Renal cortical epithelial cell (primary cell): Measurements from ENCODE around the gene PPFIA3. TPM values are rescaled to one million over a fixed set of nuclear protein-coding genes. Genes with fewer than 3 reads are reported as not detected.
"Not testable (repeated sequence)": the region's sequence is repeated elsewhere in the genome, so short reads cannot be mapped to it uniquely, and the experiment has no call there.

Experiments used
- DNase-seq: peaks from one replicate; pipeline ENCODE4 v3.0.0-alpha.2; 2011; ENCODE audit warnings: low read depth
- total RNA-seq: library from RNA; depleted of rRNA; stranded (reverse); fragments of >200 nt; gene quantifications from 2 replicates; pipeline ENCODE4 v1.2.3, GENCODE V29; 2014

The PPFIA3 gene
- total RNA-seq, 1 donor from 2014 or later = 2.6 TPM

GRCh38 chr19:49102303-49102702 lies 17.0 kb upstream of the PPFIA3 start:
- no peak for DNase-seq

GRCh38 chr19:49103331-49104085 lies 15.8 kb upstream of the PPFIA3 start:
- no peak for DNase-seq

DNA sequence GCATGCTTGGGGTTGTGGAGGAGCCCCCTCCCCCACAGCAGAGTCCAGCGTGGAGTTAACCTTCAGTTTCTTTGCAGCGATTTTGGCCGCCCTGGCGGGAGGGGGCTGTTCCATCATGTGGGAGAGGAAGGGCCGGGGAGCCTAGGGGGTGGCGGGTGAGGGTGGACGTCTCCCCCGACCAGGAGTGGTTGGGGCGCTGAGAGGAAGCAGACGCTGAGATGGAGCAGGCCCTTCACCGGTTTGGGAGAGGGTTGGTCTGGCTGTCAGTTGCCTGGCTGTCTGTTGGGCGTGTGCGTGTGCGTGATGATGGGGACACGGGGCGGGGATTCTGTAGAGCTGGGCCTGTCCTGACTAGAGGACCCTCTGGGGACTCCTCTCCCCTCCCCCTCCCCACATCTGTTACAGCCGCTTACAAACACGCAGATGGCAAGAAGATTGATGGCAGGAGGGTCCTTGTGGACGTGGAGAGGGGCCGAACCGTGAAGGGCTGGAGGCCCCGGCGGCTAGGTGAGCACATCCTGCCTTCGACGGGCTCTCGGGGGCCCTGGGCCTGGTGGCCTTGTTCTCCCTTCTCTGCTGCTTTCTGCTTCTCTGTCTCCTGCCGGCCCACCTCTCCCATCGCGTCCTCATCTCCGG lies 15.0 kb upstream of the PPFIA3 start:
- DNase-seq = no peak

GRCh38 chr19:49106648-49107135 lies 12.7 kb upstream of the PPFIA3 start:
- DNase-seq = peak; percentile 25

DNA sequence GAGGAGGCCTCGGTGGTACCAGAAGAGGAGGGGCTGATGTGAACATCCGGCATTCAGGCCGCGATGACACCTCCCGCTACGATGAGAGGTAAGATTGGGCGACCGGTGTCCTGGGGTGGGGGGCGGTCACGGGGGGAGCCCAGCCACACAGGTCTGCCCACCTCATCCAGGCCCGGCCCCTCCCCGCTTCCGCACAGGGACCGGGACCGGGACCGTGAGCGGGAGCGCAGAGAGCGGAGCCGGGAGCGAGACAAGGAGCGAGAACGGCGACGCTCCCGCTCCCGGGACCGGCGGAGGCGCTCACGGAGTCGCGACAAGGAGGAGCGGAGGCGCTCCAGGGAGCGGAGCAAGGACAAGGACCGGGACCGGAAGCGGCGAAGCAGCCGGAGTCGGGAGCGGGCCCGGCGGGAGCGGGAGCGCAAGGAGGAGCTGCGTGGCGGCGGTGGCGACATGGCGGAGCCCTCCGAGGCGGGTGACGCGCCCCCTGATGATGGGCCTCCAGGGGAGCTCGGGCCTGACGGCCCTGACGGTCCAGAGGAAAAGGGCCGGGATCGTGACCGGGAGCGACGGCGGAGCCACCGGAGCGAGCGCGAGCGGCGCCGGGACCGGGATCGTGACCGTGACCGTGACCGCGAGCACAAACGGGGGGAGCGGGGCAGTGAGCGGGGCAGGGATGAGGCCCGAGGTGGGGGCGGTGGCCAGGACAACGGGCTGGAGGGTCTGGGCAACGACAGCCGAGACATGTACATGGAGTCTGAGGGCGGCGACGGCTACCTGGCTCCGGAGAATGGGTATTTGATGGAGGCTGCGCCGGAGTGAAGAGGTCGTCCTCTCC lies 11.5 kb upstream of the PPFIA3 start:
- no peak for DNase-seq

- DNase-seq = no peak
Measured at GRCh38 chr19:49109051-49109450, 10.3 kb upstream of the PPFIA3 start.

DNA sequence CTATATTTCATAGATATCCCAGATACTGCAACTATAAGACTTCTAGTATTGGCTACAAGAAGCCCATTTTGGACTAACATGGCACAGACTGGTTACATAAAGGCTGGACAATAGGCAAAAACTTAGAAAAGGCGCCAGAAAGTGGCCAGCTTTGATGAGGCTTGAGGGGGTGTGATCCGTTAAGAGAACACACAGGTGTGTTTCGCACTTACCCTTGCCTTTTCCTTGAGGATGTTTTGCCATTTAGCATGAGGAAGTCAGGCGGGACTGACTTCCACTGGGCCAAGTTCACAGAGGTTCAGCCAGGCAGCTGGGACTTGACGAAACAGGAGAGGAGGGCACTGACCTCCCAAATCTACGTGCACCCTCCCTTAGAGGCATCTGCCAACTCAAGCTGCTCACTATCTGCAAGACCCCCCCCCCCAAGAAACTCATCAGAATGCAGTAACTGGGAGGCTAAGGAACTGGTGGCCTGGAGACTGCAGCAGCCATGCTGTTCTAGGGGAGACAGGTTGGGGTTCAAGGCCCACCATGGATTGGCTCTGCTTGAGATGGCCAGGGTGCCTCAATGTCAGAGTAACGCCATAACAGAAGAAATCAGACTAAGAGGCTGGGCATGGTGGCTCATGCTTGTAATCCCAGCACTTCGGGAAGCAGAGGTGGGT lies 9.6 kb upstream of the PPFIA3 start:
- no peak for DNase-seq

GRCh38 chr19:49110567-49110966 lies 8.8 kb upstream of the PPFIA3 start:
- no peak for DNase-seq

DNA sequence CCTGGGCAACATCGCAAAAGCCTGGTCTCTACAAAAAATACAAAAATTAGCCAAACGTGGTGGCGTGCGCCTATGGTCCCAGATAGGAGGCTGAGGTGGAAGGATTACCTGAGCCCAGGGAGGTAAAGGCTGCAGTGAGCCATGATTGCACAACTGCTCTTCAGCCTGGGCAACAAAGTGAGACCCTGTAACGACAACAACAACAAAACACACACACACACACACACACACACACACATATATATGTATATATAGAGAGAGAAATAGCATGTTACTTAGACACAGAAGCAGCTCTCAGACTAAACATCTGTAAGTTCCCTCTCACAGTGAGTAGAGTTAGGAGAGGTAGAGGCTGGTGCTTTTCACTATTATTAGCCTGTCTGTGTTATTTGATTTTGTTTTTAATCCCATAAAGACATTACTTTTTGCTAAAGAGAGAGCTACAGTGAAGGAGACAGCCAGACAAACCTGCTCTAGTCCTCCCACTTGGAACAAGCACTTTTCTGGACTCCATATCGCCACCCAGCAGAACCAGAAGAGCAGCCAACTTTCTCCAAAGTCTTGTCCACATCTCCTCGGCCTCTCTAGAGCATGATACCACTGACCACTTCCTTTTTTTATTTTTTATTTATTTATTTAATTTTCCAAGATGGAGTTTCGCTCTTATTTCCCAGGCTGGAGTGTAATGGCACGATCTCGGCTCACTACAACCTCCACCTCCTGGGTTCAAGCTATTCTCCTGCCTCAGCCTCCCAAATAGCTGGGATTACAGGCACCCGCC lies 7.9 kb upstream of the PPFIA3 start:
- no peak for DNase-seq

- peak; percentile 15 for DNase-seq
Measured at GRCh38 chr19:49113762-49114629, 5.3 kb upstream of the PPFIA3 start, which contains the start of gene LIN7B. Gene LIN7B (plus strand): TSS chr19:49114370. CDS start chr19:49114405, 35 bp downstream.

DNA sequence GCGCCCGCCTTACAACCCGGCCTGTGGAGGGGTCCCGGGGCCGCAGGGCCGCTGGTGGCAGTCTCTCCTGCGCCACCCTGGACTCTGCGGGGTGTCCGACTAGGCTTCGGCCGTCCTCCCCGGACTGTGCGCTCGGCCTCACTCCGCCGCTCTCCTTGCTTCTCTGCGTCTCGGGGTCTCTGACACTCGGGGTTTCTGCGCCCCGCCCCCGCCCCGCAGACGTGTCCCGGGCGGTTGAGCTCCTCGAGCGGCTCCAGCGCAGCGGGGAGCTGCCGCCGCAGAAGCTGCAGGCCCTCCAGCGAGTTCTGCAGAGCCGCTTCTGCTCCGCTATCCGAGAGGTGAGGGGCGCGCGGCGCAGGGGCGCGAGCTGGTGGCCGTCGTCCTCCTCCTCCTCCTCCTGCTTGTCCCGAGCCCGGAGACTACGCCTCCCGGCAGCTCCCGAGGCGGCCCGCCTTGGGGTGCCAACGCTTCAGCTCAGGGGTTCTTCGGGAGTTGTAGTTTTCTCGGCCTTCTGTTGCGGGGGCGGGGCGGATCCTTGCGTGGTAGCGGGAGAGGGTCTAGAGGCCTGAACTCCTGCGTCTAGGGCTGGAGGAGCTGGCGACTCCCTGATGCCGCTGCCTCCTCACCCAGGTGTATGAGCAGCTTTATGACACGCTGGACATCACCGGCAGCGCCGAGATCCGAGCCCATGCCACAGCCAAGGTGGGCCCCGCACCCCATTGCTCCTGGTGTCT lies 4.5 kb upstream of the PPFIA3 start:
- DNase-seq = no peak

- no peak for DNase-seq
Measured at GRCh38 chr19:49116544-49116943, 2.8 kb upstream of the PPFIA3 start.

DNA sequence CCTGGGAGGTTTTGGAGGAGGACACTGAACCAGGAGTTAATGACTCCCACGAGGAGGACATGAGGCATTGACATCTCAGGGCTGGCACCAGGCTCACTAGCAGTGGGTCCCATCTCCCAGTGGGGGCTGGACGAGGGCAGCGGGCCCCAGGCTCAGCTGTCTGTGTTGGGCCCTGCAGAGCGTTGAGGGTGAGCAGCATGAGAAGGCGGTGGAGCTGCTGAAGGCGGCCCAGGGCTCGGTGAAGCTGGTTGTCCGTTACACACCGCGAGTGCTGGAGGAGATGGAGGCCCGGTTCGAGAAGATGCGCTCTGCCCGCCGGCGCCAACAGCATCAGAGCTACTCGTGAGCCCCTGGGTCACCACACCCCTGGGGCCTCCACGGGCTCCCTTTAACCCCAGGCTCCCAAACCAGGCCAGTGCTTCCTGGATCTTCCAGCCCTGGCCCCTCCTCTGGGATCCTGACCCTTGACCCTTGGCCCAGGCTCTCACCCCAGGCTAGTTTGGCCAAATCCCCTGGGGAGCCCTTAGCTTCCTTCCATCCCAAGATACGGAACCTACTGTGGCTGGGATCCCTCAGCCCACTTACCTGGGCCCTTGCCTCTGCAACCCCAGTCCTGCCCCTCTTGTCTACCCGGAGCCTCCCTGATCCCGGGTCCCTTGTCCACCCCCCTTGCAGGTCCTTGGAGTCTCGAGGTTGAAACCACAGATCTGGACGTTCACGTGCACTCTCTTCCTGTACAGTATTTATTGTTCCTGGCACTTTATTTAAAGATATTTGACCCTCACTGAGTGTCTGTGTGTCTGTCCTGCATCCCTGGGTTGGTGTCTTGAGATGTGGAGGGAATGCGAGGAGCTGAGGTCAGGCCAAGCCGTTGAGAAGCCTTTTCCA lies 1.4 kb upstream of the PPFIA3 start:
- DNase-seq = no peak

DNA sequence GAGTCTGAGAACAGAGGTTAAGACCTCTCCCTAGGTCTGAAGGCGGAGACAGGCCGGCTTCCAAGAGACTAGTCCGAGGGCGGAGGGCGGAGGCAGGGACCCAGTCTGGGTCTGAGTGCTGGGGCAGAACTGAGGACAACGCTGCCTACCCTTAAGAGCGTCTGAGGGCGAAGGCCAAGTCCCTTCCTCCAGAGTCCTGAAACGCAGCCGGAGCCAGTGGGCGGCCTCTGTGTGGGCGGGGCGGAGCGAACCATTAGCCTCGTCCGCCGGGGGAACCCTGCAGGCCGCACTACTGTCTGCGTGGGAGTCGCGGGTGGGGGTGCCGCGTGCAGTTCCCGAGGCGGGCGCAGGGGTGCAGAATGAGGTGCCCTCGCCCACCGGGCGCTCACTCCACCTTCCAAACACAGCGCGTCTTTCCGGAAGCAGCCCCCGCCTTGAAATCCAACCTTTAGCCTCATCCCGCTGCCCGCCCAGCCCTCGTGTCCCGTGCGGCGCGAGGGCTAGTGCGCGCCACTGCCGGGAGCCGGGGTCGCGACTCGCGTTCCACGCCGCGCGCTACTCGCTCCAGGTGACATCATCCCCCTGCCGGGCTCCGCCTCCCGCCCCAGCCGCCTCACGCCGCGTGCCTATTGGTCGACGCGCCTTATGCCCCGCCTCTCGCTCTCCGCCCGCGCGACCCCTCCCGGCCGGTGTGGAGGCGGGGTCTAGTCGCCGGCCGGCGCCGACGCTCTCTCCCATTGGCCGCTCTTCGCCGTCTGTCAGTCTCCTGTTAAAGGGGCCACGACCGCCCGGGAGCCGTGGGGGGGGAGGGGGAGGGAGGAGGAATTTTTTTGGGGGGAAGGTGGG lies 556 bp upstream of the PPFIA3 start, which contains the start of gene C19orf73:
TSS of gene C19orf73 (minus strand) at position 579 of the 846 bp plus-strand sequence. CDS start at position 458, 121 bp downstream.
- DNase-seq = peak; percentile 69

GRCh38 chr19:49120325-49120683 lies 960 bp downstream of the PPFIA3 start:
- DNase-seq = no peak

DNA sequence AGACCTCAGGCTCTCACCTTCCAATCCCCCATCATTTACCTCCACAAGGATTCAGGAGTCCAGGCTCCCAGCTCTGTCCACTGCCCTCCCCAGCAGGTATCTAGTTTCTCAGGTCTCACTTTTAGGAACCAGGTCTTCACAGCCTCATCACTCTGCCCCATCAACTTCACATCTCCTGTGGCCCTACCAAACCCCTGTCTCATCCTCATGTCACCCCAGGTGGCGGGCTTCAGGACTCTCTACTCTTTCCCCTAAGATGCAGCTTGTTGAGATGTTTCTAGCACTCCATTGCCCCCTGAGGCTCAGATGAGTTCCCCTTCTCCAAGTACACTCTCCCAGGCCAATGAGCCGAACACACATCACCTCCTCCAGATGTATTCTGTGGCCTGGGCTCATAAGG lies 1.5 kb downstream of the PPFIA3 start:
- DNase-seq = no peak

GRCh38 chr19:49121841-49122240 lies 2.5 kb downstream of the PPFIA3 start:
- not testable (repeated sequence) for DNase-seq
